CD4-positive, alpha-beta T cell treated with Interleukin-21 for 1 hour (primary cell): Measurements from ENCODE around the gene LSAMP.
A peak's percentile ranks its signal among the peaks of the same experiment; 100 is the strongest.
"Not testable (repeated sequence)": the region's sequence is repeated elsewhere in the genome, so short reads cannot be mapped to it uniquely, and the experiment has no call there.

ENCODE experiments used
- DNase-seq: peaks from one replicate; pipeline ENCODE4 v3.0.0-alpha.2; 2020

LSAMP gene

GRCh38 chr3:115823083-115823482, 622.2 kb downstream of the LSAMP start:
- no peak for DNase-seq

- DNase-seq = no peak
These were observed 622.7 kb downstream of the LSAMP start for GRCh38 chr3:115822579-115822978.

DNA sequence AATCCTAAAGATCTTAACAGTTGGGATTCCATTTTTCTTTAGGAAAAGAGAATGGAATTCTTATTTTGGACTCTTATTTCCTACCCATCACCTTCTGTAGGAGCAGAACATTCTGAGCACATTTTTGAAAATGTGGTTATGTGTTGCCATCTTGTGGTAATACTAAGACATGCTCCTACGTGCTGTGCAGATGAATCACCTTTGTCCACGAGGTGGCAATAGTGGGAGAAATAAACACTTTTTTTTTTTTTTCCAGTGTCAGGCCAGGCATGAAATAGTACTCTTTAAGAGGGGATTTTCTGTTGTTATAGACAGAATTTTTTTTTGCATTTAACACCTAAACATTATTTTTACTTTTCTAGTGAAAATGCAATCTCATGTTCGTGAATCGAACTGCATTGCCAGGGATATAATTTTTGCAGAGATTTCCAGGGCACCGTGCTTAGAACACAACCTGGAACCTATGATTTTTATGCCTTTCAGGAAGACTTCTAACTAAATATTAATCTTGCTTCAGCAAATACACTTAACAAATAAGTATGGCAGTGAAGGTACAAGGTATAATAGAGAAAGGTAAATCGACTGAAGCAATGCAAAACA, 625.4 kb downstream of the LSAMP start:
- peak; percentile 76 for DNase-seq

GRCh38 chr3:115814778-115815380, 630.4 kb downstream of the LSAMP start:
- DNase-seq = peak; percentile 67

DNA sequence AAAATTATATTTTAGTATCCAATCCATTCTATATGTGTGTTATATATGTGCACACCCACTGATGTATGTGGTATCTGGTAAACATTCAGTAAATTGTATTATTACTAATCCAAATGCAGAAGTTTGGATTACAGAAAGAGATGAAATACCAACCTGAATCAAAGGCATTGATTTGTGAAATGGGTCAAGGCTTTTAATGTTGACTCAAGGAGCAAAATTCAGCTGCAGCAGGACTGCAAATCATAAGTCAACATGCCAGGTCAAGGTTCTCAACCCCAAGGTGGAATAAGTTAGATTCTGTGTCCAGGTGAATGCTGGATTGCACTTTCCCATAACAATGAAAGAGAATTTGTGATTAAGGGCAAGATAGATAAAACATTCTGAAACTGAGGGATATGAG, 631.3 kb downstream of the LSAMP start:
- no peak for DNase-seq

DNA sequence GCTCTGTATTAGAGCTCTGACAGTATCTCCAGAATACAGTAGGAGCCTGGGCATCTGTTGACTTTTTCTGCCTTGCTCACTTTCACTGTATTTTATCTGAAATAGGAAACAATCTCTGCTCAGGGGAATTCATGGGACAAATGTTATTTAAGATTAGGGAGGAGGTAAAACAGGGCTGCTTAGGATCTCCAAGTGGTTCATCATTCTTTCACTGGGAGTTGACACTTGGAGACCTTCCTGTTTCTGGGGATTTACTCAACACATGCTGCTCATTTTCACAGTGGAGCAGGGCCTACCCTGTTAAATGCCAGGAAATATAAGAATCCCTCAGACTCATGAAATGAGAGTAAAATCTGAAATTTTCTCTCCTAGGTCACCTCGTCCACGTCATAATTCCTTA, 636.5 kb downstream of the LSAMP start:
- DNase-seq = no peak

GRCh38 chr3:115808244-115808643, 637.0 kb downstream of the LSAMP start:
- no peak for DNase-seq

GRCh38 chr3:115806501-115806900, 638.8 kb downstream of the LSAMP start:
- DNase-seq = no peak

DNA sequence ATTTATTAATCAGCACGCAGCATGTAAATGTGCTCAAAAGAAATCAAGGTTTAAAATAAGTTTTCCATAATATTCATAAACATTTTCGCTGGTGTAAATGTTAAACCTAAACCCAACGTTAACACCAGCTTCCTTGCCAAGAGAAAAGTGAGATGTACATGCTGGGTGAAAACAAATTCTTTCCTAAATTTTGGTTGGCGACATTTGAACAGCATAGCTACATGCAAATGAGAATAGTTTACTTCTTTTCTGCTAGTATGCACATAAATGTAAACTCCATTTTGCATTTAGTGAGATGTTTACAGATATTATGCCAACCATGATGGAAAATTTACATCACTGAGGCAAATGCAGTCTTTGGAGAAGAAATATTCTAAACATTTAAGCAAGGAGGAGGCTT, 639.8 kb downstream of the LSAMP start:
- no peak for DNase-seq

DNA sequence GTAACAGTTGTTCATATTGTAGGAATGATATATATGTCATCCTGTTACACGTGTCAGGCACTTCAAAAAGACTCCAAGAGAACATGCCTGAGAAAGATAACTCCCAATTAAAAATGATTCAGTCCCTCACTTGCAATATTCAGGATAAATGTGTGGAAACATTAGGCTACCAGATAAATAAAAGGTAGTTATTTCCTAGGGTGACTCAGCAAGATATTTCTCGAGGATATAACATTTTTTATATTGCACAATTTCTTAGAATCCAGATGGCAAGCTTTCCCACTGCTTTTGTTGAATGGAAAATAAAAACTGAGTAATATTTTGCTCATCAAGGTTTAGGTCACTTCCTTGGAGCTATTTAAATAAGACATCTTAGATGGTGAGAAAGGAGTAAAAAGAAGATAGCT, 640.6 kb downstream of the LSAMP start:
- no peak for DNase-seq

GRCh38 chr3:115804200-115804599, 641.1 kb downstream of the LSAMP start:
- no peak for DNase-seq

DNA sequence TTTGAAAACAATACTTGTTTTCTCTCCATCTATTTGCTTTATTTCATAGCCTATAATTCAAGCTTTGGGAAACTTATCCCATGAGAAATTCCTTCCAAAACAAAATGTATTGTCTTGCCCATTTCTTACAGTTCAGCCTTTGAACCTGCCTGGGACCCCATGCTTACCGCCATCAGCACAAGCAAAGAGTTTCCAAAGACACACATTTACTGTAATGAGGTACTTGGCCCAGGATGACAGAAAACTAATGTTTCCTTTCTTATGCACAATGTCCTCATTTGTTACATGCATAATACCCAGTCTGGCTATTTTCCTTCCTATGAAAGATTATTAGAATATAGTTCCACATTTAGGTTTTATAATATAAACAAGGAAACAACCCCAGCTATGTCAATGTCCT, 641.6 kb downstream of the LSAMP start:
- no peak for DNase-seq

- no peak for DNase-seq
These were observed 644.7 kb downstream of the LSAMP start for GRCh38 chr3:115800489-115801075.

DNA sequence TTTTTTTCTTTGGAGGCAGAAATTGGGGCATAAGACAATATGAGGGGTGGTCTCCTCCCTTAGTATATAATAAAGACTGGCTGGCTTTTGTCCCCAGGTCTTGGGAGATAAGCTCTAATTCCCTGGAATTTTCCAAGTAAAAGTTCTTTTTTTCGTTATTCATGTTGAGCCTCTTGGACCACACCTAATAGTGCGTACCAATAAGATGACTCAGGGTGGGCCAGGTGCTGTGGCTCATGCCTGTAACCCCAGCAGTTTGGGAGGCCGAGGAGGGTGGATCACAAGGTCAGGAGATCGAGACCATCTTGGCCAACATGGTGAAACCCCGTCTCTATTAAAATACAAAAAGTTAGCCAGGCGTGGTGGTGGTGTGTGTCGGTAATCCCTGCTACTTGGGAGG, 645.2 kb downstream of the LSAMP start:
- not testable (repeated sequence) for DNase-seq

DNA sequence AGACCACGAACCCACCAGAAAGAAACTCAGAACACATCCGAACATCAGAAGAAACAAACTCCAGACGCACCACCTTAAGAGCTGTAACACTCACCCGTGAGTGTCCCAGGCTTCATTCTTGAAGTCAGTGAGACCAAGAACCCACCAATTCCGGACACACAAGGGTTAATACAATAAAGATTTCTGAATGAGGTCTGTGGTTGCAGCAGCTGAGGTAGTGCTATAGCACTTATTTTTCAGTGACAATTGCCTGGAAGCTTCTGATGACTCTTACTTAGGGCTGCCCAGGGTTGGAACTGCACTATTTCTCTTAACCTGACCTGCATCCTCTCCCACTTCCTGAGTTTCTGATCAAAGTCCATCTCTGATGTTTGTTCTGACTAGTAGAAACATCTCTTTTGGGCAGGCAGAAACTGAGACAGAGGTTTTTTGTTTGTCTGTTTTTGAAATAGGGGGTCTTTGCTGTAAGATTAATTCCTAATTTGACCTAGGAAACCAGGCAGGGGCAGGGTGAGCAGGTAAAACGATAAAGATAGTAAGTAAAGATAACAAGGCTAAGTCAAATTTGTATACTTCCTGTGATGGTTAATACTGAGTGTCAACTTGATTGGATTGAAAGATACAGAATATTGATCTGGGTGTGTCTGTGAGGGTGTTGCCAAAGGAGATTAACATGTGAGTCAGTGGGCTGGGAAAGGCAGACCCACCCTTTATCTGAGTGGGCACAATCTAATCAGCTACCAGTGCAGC, 652.9 kb downstream of the LSAMP start:
- peak; percentile 30 for DNase-seq

GRCh38 chr3:115791271-115792153, 653.8 kb downstream of the LSAMP start:
- not testable (repeated sequence) for DNase-seq

- DNase-seq = no peak
These were observed 654.5 kb downstream of the LSAMP start for GRCh38 chr3:115790759-115791158.

DNA sequence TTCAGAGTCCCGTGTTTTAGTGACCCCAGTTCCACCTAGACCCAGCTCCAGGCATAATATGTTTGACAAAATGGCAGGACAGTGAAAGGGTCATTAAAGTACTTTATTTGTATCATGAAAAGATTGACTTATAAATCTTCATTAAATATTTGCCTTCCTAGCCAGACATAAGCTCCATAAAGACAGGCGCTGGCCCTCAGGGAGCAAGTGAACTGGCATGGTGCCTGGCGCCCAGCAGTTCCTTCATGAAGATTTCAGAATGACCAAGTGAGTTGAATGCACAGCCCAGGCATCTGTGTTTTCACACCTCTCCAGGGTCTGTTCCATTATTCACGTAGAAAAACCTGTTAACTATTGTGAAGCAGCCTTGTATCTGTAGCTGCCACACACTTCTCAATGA, 655.8 kb downstream of the LSAMP start:
- no peak for DNase-seq

DNA sequence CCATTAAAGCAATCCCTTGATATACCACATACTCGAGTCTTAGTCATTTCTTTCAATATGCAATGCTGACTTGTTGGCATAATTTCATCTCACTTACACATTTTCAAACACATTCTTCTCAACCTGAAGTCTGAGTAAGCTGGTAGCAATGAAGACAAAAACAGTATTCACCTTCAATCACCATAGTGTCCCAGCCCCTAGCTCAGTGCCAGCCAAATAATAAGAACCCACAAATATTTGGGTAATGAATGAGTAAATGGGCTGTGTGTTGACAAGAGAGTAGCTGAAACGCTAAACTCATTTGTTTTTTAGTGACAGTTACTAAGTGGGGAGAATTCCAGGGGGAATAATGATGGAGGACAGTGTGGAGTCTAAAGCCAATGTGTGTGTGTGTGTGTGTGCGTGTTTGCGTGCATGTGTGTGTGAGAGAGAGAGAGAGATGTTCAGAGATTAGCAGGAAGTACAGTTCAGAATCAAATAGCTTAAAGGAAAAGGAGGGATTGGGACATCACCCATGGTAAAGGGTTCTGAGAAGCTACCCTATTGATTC, 656.3 kb downstream of the LSAMP start:
- DNase-seq = no peak

GRCh38 chr3:115787818-115788217, 657.5 kb downstream of the LSAMP start:
- DNase-seq = no peak

DNA sequence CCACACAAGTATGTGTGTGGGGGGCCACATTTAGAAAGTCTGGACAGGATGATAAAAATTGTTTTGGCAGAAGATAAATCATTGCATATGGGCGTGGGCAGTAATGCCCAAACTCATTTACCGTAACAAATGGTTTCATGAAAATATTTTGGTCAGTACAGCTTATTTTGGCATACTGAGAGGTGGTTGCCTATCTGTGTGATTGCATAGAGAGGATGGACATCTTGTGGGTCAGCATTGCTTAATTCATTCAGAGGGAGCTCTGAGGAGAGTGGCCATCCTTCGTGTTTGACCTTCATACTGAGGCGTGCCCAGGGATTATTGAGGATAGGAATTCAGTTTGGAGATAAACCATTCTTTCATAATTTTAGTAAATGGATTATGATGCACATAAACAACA, 659.5 kb downstream of the LSAMP start:
- DNase-seq = no peak

- DNase-seq = no peak
These were observed 660.3 kb downstream of the LSAMP start for GRCh38 chr3:115784739-115785536.
